Measurements from ENCODE around the gene SEM1. TPM values are rescaled to one million over a fixed set of nuclear protein-coding genes. Genes with fewer than 3 reads are reported as not detected.

SEM1 gene
- total and polyA plus RNA-seq, 2 of the 4 experiments (the other 2 are of a cell fraction): 17.2 to 38.0 TPM

DNA sequence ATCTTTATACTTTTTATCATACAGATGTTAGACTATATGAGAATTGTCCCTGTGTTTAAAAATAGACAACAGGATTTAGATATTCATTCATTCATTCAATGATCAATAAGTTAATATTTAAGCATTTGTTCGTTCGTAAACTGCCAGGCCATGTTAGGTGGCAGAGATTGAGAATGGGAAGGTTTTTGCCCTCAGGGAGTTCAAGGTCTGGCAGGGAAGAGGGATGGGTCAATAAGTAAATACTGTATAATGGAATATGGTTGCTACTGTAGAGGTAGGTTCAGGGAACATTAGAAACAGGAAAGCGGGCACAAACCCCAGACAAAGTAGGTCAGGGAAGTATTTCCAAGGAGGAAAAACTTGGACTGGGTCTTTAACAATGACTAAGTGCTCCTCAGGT lies 64.6 kb downstream of the SEM1 start:
- no peak overlapping the region for H2BK120ac ChIP-seq (ENCODE audit: low read depth, low read length)
- no peak overlapping the region for H3K4ac ChIP-seq (ENCODE audit: low read depth, low read length)
- no peak overlapping the region for H3K9ac ChIP-seq (ENCODE audit: low read depth, low read length)
- H3K4me2 ChIP-seq (ENCODE audit: low read depth, low read length): no peak overlapping the region
- intact Hi-C loops (cut with micrococcal nuclease) (no loop called here), dilution Hi-C loops (cut with HindIII; ENCODE audit: low sequenced_read_pairs, unreplicated experiment) (no loop called here), in situ Hi-C loops (cut with MboI; ENCODE audit: low sequenced_read_pairs) (no loop called here)
- H2AK9ac ChIP-seq (replicated peaks; ENCODE audit: low read depth, low read length, poor library complexity): no peak overlapping the region
- H3K56ac ChIP-seq (ENCODE audit: extremely low read depth, insufficient read depth, low read length): no peak overlapping the region
- H3K36me3 ChIP-seq (ENCODE audit: control insufficient read depth, insufficient read depth, low read length): no peaks in the 10 kb centered on the region
- TF ChIP-seq MAFK (IDR thresholded peaks at IDR 0.05; ENCODE audit: low read depth, low read length) (no peak), BHLHE40 (IDR thresholded peaks at IDR 0.05; ENCODE audit: low read depth, low read length) (no peak), CHD1 (IDR thresholded peaks at IDR 0.05; ENCODE audit: low read depth, low read length) (no peak), POLR2A (IDR thresholded peaks at IDR 0.05; ENCODE audit: low read depth, low read length) (no peak), RCOR1 (IDR thresholded peaks at IDR 0.05; ENCODE audit: insufficient replicate concordance, low read length) (no peak), FOS (IDR thresholded peaks at IDR 0.05; ENCODE audit: low read depth, low read length) (no peak), SMC3 (IDR thresholded peaks at IDR 0.05; ENCODE audit: low read depth, low read length) (no peak), MAZ (IDR thresholded peaks at IDR 0.05; ENCODE audit: borderline replicate concordance, low read depth, low read length) (no peak), CEBPB (IDR thresholded peaks at IDR 0.05; ENCODE audit: low read depth, low read length) (no peak), NFE2L2 (IDR thresholded peaks at IDR 0.05; ENCODE audit: low read depth, low read length) (no peak), MXI1 (IDR thresholded peaks at IDR 0.05; ENCODE audit: borderline replicate concordance, low read depth, low read length) (no peak)
- TF ChIP-seq, protein P1, sequence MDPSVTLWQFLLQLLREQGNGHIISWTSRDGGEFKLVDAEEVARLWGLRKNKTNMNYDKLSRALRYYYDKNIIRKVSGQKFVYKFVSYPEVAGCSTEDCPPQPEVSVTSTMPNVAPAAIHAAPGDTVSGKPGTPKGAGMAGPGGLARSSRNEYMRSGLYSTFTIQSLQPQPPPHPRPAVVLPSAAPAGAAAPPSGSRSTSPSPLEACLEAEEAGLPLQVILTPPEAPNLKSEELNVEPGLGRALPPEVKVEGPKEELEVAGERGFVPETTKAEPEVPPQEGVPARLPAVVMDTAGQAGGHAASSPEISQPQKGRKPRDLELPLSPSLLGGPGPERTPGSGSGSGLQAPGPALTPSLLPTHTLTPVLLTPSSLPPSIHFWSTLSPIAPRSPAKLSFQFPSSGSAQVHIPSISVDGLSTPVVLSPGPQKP (IDR thresholded peaks at IDR 0.05; ENCODE audit: borderline replicate concordance, low read depth, low read length): no peak
- TF ChIP-seq, protein P2, sequence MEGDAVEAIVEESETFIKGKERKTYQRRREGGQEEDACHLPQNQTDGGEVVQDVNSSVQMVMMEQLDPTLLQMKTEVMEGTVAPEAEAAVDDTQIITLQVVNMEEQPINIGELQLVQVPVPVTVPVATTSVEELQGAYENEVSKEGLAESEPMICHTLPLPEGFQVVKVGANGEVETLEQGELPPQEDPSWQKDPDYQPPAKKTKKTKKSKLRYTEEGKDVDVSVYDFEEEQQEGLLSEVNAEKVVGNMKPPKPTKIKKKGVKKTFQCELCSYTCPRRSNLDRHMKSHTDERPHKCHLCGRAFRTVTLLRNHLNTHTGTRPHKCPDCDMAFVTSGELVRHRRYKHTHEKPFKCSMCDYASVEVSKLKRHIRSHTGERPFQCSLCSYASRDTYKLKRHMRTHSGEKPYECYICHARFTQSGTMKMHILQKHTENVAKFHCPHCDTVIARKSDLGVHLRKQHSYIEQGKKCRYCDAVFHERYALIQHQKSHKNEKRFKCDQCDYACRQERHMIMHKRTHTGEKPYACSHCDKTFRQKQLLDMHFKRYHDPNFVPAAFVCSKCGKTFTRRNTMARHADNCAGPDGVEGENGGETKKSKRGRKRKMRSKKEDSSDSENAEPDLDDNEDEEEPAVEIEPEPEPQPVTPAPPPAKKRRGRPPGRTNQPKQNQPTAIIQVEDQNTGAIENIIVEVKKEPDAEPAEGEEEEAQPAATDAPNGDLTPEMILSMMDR (conservative IDR thresholded peaks at IDR 0.05; ENCODE audit: low read depth, low read length): no peak
- H2BK5ac ChIP-seq (ENCODE audit: low read depth, low read length, poor library complexity, severe bottlenecking): no peak overlapping the region
- ChIA-PET POLR2A (ENCODE audit: unreplicated experiment) (no interaction called here), CTCF (no interaction called here)
- ATAC-seq (ENCODE audit: low read depth) (no peak), DNase-seq (no peak)
- H4K20me1 ChIP-seq (ENCODE audit: insufficient read depth, low read length): no peaks in the 10 kb centered on the region
- 94% methylated on average over 3 of the region's 3 CpGs; no CpG with 5 or more reads in 1 of the 2 experiments for WGBS, 2 experiments (ENCODE audit: extremely low coverage in 2 of 2, insufficient read length in 1 of 2)
- no peaks in the 10 kb centered on the region for H3K27me3 ChIP-seq (ENCODE audit: control insufficient read depth, insufficient read depth, low read length)
- H3K4me1 ChIP-seq (ENCODE audit: control insufficient read depth, insufficient read depth, low read length): no peaks in the 10 kb centered on the region
- H3K27ac ChIP-seq (ENCODE audit: insufficient read depth, low read length): no peak overlapping the region
- H4K5ac ChIP-seq (ENCODE audit: low read depth, low read length): no peak overlapping the region
- H3K9me3 ChIP-seq (ENCODE audit: control insufficient read depth, insufficient read depth, low read length): no peaks in the 10 kb centered on the region
- no peak overlapping the region for H4K8ac ChIP-seq (ENCODE audit: low read depth in 2 of 2, low read length in 2 of 2)
- no peak overlapping the region for H2BK20ac ChIP-seq (ENCODE audit: low read depth, low read length)
- no peak overlapping the region for H2BK15ac ChIP-seq (ENCODE audit: low read depth, low read length)
- H3K79me1 ChIP-seq (ENCODE audit: low read depth in 1 of 2, low read length in 2 of 2): no peaks in the 10 kb centered on the region
- H3K14ac ChIP-seq (replicated peaks; ENCODE audit: low read depth, low read length): no peak overlapping the region
- H2AFZ ChIP-seq (replicated peaks; ENCODE audit: low read length, poor library complexity): no peak overlapping the region
- no peak overlapping the region for H4K91ac ChIP-seq (ENCODE audit: insufficient read depth, low read depth, low read length)
- no peaks in the 10 kb centered on the region for H3K9me1 ChIP-seq (ENCODE audit: insufficient read depth, low read length)
- H3K23ac ChIP-seq (ENCODE audit: low read depth, low read length): no peak overlapping the region
- H2AK5ac ChIP-seq (ENCODE audit: low read depth, low read length): no peak overlapping the region
- H3K18ac ChIP-seq (ENCODE audit: low read depth, low read length): no peak overlapping the region
- H3K4me3 ChIP-seq (ENCODE audit: insufficient read depth, low read depth, low read length): no peak overlapping the region
- no TSS peak for BruUV-seq (replicated peaks)
